ENCODE results near the gene DPH2. TPM values are rescaled to one million over a fixed set of nuclear protein-coding genes. Genes with fewer than 3 reads are reported as not detected.

The DPH2 gene
- polyA plus RNA-seq, 3 donors: 13.0 to 23.6 (median 14.1) TPM

DNA sequence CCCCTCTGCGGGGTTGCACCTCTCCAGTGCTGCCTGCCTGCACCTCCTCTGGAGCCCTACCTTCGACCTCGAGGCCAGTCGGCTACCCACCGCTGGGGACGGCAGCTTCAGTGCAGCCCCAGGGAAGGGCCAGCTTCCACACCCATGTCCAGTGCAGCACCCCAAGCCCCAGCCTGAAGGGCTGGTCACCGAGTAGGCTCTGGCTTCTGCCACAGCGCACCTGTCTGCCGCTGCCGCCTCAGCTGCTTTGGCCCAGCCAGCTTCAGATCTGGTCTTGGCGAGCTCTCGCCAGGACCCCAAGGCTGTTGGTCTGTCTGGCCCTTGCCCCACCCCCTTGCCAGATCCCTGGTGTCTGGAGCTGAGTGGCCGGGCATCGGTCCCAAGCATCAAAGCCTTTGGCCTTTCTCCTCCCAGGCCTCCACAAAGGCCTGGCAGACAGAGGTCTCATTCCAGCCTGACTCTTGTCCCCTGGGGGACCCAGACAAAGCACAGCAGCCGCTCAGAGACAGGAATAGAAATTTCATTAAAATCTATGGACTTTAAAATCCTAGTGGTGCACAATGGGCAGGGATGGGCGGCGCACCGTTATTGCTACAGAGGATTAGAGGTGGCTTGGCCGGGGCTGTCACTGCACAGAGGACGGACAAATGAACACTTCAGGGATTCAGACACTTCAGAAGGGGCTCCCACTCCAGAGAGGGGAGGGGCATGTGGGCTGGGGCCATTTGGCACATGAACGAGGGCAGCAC, 26.3 kb downstream of the DPH2 start:
- H3K9ac ChIP-seq (ENCODE audit: insufficient read depth, low read length, poor library complexity, severe bottlenecking): no peak overlapping the region

DNA sequence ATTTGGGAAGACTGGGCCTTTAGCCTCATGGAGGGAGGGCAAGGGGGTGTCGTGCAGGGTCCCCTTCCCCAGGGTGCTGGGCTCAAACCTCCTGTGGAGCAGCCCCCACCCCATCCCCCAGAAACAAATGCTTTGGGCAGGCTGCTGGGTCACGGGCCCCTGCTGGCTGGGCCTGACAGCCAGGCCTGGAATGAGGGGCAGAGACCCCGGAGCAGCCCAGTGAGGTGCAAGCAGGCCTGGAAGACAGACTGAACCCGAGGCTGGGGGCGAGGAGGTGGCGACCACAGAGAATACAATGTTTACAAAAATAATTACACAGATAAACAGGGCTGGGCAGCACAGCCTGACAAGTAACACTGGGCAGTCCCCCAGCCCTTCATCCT, 26.9 kb downstream of the DPH2 start:
- peaks cover 2 to 9% (median 9%) of the 10 kb centered on the region in 3 donors for H3K27me3 Mint-ChIP-seq (ENCODE audit: low read depth in 3 of 3)
- H3K4me3 ChIP-seq (replicated peaks in 1 of 3; ENCODE audit: low read depth in 2 of 3, low read length in 3 of 3): no peak overlapping the region
- TF ChIP-seq, protein P1, sequence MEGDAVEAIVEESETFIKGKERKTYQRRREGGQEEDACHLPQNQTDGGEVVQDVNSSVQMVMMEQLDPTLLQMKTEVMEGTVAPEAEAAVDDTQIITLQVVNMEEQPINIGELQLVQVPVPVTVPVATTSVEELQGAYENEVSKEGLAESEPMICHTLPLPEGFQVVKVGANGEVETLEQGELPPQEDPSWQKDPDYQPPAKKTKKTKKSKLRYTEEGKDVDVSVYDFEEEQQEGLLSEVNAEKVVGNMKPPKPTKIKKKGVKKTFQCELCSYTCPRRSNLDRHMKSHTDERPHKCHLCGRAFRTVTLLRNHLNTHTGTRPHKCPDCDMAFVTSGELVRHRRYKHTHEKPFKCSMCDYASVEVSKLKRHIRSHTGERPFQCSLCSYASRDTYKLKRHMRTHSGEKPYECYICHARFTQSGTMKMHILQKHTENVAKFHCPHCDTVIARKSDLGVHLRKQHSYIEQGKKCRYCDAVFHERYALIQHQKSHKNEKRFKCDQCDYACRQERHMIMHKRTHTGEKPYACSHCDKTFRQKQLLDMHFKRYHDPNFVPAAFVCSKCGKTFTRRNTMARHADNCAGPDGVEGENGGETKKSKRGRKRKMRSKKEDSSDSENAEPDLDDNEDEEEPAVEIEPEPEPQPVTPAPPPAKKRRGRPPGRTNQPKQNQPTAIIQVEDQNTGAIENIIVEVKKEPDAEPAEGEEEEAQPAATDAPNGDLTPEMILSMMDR (IDR thresholded peaks at IDR 0.05): no peak
- H3K9ac ChIP-seq (ENCODE audit: insufficient read depth, low read length, poor library complexity, severe bottlenecking): no peak overlapping the region
- no peak overlapping the region for H3K4me2 ChIP-seq (replicated peaks; ENCODE audit: extremely low read depth, low read length, poor library complexity, severe bottlenecking)
- H3K4me1 Mint-ChIP-seq: peaks cover 12% of the 10 kb centered on the region
- no peaks in the 10 kb centered on the region for H3K79me2 ChIP-seq (ENCODE audit: insufficient read depth, low read length)
- H3K36me3 Mint-ChIP-seq: no peaks in the 10 kb centered on the region
- H3K9me3 ChIP-seq (replicated peaks in 1 of 2; ENCODE audit: control insufficient read depth in 1 of 2, insufficient read depth in 1 of 2, low read length in 2 of 2): no peaks in the 10 kb centered on the region
- no peaks in the 10 kb centered on the region for H3K36me3 ChIP-seq (replicated peaks in 1 of 2; ENCODE audit: control insufficient read depth in 1 of 2, insufficient read depth in 2 of 2, low read length in 2 of 2)
- no peak overlapping the region for H3K4me3 Mint-ChIP-seq
- 91% methylated on average over 3 of the region's 6 CpGs for WGBS (ENCODE audit: insufficient coverage)
- no peaks in the 10 kb centered on the region for H4K20me1 ChIP-seq (ENCODE audit: insufficient read depth, low read length)
- no peak for DNase-seq
- H3K9me3 Mint-ChIP-seq: no peaks in the 10 kb centered on the region
- peaks cover 6 to 8% of the 10 kb centered on the region in 2 donors for H3K4me1 ChIP-seq (ENCODE audit: control insufficient read depth in 1 of 2, insufficient read depth in 2 of 2, low read length in 2 of 2)
- intact Hi-C loops (cut with micrococcal nuclease): no loop called here
- no peak overlapping the region for H3K27ac ChIP-seq (ENCODE audit: low read depth in 1 of 2, low read length in 2 of 2)
- H3K27me3 ChIP-seq (ENCODE audit: control insufficient read depth in 2 of 2, insufficient read depth in 2 of 2, low read length in 2 of 2): no peaks in the 10 kb centered on the region
- H3K27ac Mint-ChIP-seq: no peak overlapping the region
- no peak overlapping the region for H2AFZ ChIP-seq (ENCODE audit: insufficient read depth, low read depth, low read length, poor library complexity, severe bottlenecking)

More for the DNA sequence above, 26.3 kb downstream of the DPH2 start:
- peaks cover 12% of the 10 kb centered on the region for H3K4me1 Mint-ChIP-seq
- no peaks in the 10 kb centered on the region for H3K36me3 ChIP-seq (replicated peaks in 1 of 2; ENCODE audit: control insufficient read depth in 1 of 2, insufficient read depth in 2 of 2, low read length in 2 of 2)
- H3K27me3 ChIP-seq (ENCODE audit: control insufficient read depth in 2 of 2, insufficient read depth in 2 of 2, low read length in 2 of 2): no peaks in the 10 kb centered on the region
- no peaks in the 10 kb centered on the region for H3K36me3 Mint-ChIP-seq
- H3K27ac Mint-ChIP-seq: no peak overlapping the region
- H3K9me3 ChIP-seq (replicated peaks in 1 of 2; ENCODE audit: control insufficient read depth in 1 of 2, insufficient read depth in 1 of 2, low read length in 2 of 2): no peaks in the 10 kb centered on the region
- H3K4me1 ChIP-seq (ENCODE audit: control insufficient read depth in 1 of 2, insufficient read depth in 2 of 2, low read length in 2 of 2): peaks cover 6 to 11% of the 10 kb centered on the region in 2 donors
- no peaks in the 10 kb centered on the region for H3K9me3 Mint-ChIP-seq
- no peak overlapping the region for H3K4me2 ChIP-seq (replicated peaks; ENCODE audit: extremely low read depth, low read length, poor library complexity, severe bottlenecking)
- 95% methylated on average over 20 of the region's 21 CpGs for WGBS (ENCODE audit: insufficient coverage)
- peaks cover 2 to 9% (median 9%) of the 10 kb centered on the region in 3 donors for H3K27me3 Mint-ChIP-seq (ENCODE audit: low read depth in 3 of 3)
- H3K4me3 Mint-ChIP-seq: no peak overlapping the region
- intact Hi-C loops (cut with micrococcal nuclease): no loop called here
- no peak overlapping the region for H3K4me3 ChIP-seq (replicated peaks in 1 of 3; ENCODE audit: low read depth in 2 of 3, low read length in 3 of 3)
- H2AFZ ChIP-seq (ENCODE audit: insufficient read depth, low read depth, low read length, poor library complexity, severe bottlenecking): no peak overlapping the region
- no peaks in the 10 kb centered on the region for H3K79me2 ChIP-seq (ENCODE audit: insufficient read depth, low read length)
- TF ChIP-seq, protein P1 (IDR thresholded peaks at IDR 0.05): no peak
- DNase-seq: no peak
- no peak overlapping the region for H3K27ac ChIP-seq (ENCODE audit: low read depth in 1 of 2, low read length in 2 of 2)
- H4K20me1 ChIP-seq (ENCODE audit: insufficient read depth, low read length): no peaks in the 10 kb centered on the region
